Esophagus mucosa (tissue), 1 donor: ENCODE data around the gene SLC25A29. TPM values are rescaled to one million over a fixed set of nuclear protein-coding genes. Genes with fewer than 3 reads are reported as not detected.
A peak's percentile ranks its signal among the peaks of the same experiment; 100 is the strongest.
"Not testable (repeated sequence)": the region's sequence is repeated elsewhere in the genome, so short reads cannot be mapped to it uniquely, and the experiment has no call there.

ENCODE experiments used
- ATAC-seq: fragments of 200-7000 bp; cut with Tn5 transposase; one replicate; pipeline ENCODE4 v1.9.1; 2020
- total RNA-seq: library from RNA; stranded (reverse); gene quantifications from one replicate; pipeline ENCODE4 v1.2.4, GENCODE V29; 2023
- donor health status: DM: yes; HTN: yes; CAD: no.

SLC25A29 gene
- 15.5 TPM for total RNA-seq

- ATAC-seq = peak; percentile 77
Observed at GRCh38 chr14:100306101-100306997, at the start of gene SLC25A29. Gene SLC25A29 (minus strand): TSS chr14:100306444. CDS start chr14:100306232, 212 bp downstream.

- ATAC-seq = no peak
Observed at GRCh38 chr14:100350986-100351385, 44.7 kb upstream of the SLC25A29 start.

GRCh38 chr14:100350276-100350926, 44.2 kb upstream of the SLC25A29 start:
- peak; percentile 19 for ATAC-seq

GRCh38 chr14:100348784-100349685, 42.8 kb upstream of the SLC25A29 start:
- ATAC-seq = no peak

GRCh38 chr14:100348253-100348729, 42.0 kb upstream of the SLC25A29 start:
- ATAC-seq = no peak

DNA sequence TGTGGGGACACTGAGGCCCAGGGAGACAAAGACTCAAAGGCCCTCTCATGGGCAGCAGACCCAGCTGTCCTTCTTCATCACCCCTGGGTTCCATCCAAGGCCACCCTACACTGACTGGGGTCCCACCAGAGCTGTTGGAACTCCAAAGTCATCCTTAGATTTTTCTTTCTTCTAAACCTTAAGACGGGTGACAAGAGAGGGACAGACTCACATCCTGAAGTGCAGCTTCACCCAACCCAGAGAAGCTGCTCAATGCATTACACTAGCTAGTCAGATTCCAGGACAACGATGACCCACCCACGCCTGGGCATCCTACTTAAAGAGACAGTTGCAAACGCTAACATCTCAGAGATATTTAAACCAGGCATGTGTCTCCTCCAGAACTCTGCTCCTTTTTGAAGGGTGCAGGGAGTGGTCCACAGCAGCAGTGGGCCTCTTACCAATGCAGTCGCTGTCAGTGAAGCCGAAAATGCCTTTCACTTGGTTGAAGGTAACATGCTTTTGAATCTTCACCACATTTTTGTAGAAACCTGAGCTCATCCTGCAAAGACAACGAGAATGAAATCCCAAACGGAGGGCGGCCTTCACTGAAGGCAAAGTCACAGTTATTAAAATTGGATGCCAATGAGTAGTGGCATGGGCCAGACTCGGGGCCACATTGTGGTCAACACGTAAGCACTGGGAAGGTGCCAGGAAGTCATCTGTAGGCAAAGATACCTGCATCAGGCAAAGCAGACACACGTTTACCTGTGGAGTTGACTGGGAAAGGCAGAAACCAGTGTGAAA, 40.3 kb upstream of the SLC25A29 start:
- peak; percentile 19 for ATAC-seq

- peak; percentile 8 for ATAC-seq
Observed at GRCh38 chr14:100345711-100346110, 39.5 kb upstream of the SLC25A29 start.

DNA sequence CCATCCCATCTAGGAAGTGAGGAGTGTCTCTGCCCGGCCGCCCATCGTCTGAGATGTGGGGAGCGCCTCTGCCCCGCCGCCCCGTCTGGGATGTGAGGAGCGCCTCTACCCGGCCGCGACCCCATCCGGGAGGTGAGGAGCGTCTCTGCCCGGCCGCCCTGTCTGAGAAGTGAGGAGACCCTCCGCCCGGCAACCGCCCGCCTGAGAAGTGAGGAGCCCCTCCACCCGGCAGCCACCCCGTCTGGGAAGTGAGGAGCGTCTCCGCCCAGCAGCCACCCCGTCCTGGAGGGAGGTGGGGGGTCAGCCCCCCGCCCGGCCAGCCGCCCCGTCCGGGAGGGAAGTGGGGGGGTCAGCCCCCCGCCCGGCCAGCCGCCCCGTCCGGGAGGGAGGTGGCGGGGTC, 38.4 kb upstream of the SLC25A29 start:
- not testable (repeated sequence) for ATAC-seq

- not testable (repeated sequence) for ATAC-seq
Observed at GRCh38 chr14:100342826-100343225, 36.6 kb upstream of the SLC25A29 start.

DNA sequence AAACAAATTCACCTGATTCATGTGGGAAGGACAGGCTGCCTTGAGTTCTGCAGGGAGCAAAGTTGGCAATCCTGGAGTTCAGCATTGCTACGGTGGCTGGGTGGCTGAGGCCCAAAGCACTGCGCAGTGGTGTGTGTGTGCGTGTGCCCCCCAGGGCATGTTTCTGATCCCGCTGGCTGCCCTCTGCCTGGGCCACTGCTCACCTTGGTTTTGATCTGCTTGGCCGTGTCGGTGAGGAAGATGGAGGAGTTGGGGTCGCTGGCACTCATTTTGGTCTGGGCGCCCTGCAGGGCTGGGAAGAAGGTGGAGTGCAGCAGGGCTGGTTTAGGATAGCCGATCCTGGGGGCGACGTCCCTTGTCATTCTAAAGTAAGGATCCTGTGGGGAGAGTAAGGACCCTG, 36.0 kb upstream of the SLC25A29 start:
- peak; percentile 21 for ATAC-seq

DNA sequence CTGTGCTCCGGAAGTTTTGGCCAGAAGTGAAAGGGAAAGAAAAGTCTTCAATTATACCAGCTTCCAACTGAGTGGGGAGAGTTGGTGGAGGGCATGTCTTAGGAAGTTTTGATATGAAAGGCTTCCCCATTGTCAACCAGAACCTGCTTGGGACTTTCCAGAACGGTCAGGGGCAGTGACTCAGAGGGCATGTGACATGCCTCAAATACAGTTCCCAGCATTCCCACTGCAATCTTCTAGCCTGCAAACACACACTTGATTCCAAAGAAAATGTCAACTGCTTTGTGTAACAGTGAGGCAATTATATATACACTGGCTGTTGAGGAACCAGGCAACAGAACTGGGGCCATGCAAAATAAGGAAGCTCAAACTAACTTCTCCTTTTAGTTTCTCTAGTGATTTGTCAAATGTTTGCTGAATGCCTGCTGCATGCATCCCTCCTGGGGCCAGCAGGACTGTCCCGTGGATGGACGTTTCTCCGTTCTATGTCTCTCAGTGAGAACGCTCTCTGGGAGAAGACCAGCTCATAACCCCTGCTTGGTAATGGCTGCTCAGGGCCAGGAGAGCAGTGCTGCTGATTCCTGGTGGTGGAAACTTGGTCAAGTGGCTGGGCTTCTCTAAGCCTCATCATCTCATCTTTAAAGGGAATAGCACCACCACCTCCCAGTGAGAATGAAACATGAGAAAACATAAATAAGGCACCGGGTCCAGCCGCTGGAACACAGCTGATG, 35.2 kb upstream of the SLC25A29 start:
- peak; percentile 72 for ATAC-seq

DNA sequence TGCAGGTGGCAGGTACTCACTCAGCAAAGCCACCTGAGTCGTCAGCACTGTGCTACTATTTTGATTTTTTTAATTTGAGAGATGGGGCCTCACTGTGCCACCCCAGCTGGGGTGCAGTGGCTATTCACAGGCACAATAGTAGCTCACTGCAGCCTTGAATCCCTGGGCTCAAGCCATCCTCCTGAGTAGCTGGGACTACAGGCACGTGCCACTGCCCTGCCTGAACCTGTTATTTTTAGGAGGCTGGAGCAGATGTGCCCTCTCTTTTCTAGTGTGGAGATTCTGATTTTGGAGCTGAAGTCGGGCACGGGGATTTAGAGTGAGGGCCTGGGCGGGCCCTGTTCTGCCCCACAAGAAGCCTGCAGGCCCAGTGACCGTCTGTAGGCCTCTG, 34.2 kb upstream of the SLC25A29 start:
- ATAC-seq = peak; percentile 7

GRCh38 chr14:100339766-100340422, 33.6 kb upstream of the SLC25A29 start:
- no peak for ATAC-seq

DNA sequence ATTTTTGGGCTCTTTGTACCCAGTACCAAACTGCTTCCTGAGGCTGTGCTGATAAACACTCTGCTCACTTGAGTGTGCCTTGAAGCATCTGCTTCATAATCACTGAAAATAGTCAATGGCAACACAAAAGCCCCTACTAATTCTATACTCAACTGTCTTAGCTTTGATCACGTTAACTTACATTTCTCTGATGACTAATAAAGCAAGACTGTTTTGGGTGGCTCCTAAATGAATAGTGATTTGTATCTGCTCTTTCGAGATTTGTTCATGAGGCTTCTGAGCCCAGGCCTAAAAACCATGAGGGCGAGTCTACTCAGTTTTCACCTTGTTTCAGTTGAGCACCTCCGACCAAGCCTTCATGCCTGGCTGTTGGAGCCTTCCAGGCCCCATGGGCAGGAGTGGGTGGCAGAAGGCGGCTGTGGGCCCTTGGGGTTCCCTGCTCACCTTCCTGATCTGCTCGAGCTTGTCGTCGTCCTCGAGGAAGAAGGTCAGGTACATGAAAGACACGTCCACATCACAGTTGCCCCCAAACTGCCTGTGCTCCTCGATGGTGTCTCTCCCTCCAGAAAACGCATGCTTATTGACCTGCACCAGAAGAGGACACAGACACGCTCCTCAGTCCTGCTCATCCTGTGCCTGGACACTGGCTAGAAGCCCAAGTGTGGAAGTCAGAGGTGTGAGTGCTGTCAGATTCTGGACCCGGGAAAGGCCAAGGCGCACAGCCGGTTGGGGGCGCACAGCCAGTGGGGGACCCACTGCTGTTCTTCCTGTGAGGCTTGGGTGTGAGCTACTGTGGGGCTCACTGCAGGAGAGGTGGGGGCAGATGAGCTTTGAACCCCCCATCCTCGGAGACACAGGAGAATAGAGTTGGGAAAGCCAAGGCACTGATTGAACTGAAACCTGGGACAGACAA, 30.6 kb upstream of the SLC25A29 start:
- no peak for ATAC-seq

DNA sequence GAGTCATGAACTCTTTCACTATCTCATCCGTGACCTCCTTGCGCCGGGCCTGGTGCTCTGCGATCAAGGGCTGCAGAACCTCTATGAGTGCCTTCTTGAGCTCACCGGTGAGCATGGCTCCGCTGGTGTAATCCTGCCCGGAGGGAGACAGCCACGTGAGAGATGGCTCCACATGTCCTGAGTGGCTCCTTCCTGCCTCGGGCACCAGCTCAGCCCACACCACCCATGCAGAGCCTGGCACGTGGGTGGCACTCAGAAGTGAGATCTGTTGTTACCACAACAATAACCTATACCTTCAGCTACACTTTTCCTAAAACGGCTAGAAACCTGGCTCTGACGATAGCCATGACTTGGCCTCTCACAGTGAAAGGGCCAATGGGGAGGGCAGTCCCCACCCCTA, 28.7 kb upstream of the SLC25A29 start:
- ATAC-seq = no peak

GRCh38 chr14:100333827-100334226, 27.6 kb upstream of the SLC25A29 start:
- no peak for ATAC-seq

GRCh38 chr14:100333311-100333710, 27.1 kb upstream of the SLC25A29 start:
- ATAC-seq = no peak

GRCh38 chr14:100332797-100333196, 26.6 kb upstream of the SLC25A29 start:
- ATAC-seq = peak; percentile 18

GRCh38 chr14:100332071-100332639, 25.9 kb upstream of the SLC25A29 start:
- ATAC-seq = no peak
